ENCODE measurements around the gene LAMA2.
"Not testable (repeated sequence)": the region's sequence is repeated elsewhere in the genome, so short reads cannot be mapped to it uniquely, and the experiment has no call there.

LAMA2 gene

GRCh38 chr6:129130959-129131681 is 248.2 kb downstream of the LAMA2 start:
- no peak for DNase-seq (ENCODE audit: low read depth)

GRCh38 chr6:129133770-129134192 is 250.8 kb downstream of the LAMA2 start:
- DNase-seq (ENCODE audit: low read depth), result no peak

- DNase-seq (ENCODE audit: low read depth), result no peak
These were observed 251.6 kb downstream of the LAMA2 start for GRCh38 chr6:129134535-129134934.

GRCh38 chr6:129135451-129135850 is 252.5 kb downstream of the LAMA2 start:
- no peak for DNase-seq (ENCODE audit: low read depth)

- no peak for DNase-seq (ENCODE audit: low read depth)
These were observed 253.8 kb downstream of the LAMA2 start for GRCh38 chr6:129136751-129137150.

GRCh38 chr6:129138739-129139405 is 255.9 kb downstream of the LAMA2 start:
- no peak for DNase-seq (ENCODE audit: low read depth)

GRCh38 chr6:129140526-129140925 is 257.6 kb downstream of the LAMA2 start:
- DNase-seq (ENCODE audit: low read depth), result no peak

- DNase-seq (ENCODE audit: low read depth), result peak; percentile 4
These were observed 258.6 kb downstream of the LAMA2 start for GRCh38 chr6:129141499-129141898.

- DNase-seq (ENCODE audit: low read depth), result no peak
These were observed 264.0 kb downstream of the LAMA2 start for GRCh38 chr6:129146902-129147301.

GRCh38 chr6:129150507-129150906 is 267.6 kb downstream of the LAMA2 start:
- no peak for DNase-seq (ENCODE audit: low read depth)

- DNase-seq (ENCODE audit: low read depth), result no peak
These were observed 270.3 kb downstream of the LAMA2 start for GRCh38 chr6:129153257-129153656.

- not testable (repeated sequence) for DNase-seq (ENCODE audit: low read depth)
These were observed 276.3 kb downstream of the LAMA2 start for GRCh38 chr6:129159242-129159641.

GRCh38 chr6:129162605-129163004 is 279.7 kb downstream of the LAMA2 start:
- DNase-seq (ENCODE audit: low read depth), result no peak

- no peak for DNase-seq (ENCODE audit: low read depth)
These were observed 280.6 kb downstream of the LAMA2 start for GRCh38 chr6:129163551-129163950.

GRCh38 chr6:129164032-129164431 is 281.1 kb downstream of the LAMA2 start:
- DNase-seq (ENCODE audit: low read depth), result no peak

- DNase-seq (ENCODE audit: low read depth), result not testable (repeated sequence)
These were observed 289.5 kb downstream of the LAMA2 start for GRCh38 chr6:129172279-129172995.

GRCh38 chr6:129175066-129175465 is 292.1 kb downstream of the LAMA2 start:
- no peak for DNase-seq (ENCODE audit: low read depth)

GRCh38 chr6:129177801-129178200 is 294.9 kb downstream of the LAMA2 start:
- DNase-seq (ENCODE audit: low read depth), result no peak

- no peak for DNase-seq (ENCODE audit: low read depth)
These were observed 296.3 kb downstream of the LAMA2 start for GRCh38 chr6:129179283-129179682.

- no peak for DNase-seq (ENCODE audit: low read depth)
These were observed 298.1 kb downstream of the LAMA2 start for GRCh38 chr6:129181001-129181400.

GRCh38 chr6:129183187-129183591 is 300.3 kb downstream of the LAMA2 start:
- no peak for DNase-seq (ENCODE audit: low read depth)

GRCh38 chr6:129183681-129184301 is 300.9 kb downstream of the LAMA2 start:
- DNase-seq (ENCODE audit: low read depth), result peak; percentile 84

- DNase-seq (ENCODE audit: low read depth), result no peak
These were observed 301.4 kb downstream of the LAMA2 start for GRCh38 chr6:129184324-129184723.

Data from ELR (cell line).